Right lobe of liver (tissue), 4 donors: Measurements from ENCODE around the gene KIAA1671.

ENCODE experiments used
- POLR2A ChIP-seq: fragments of 450-650 bp; IDR thresholded peaks from one replicate; pipeline ENCODE4 v1.6.1; 2017; ENCODE audit warnings: antibody characterized with exemption, mild to moderate bottlenecking
- TF ChIP-seq, protein P1 (sequence below), 4 donors: fragments of 200-600 bp in 3 of 4; fragments of 450-650 bp in 1 of 4; IDR thresholded peaks; one replicate each; pipeline versions ENCODE4 v1.5.1 to v1.8.0; 2016 to 2022; ENCODE audit warnings: antibody characterized with exemption in 4 of 4, mild to moderate bottlenecking in 2 of 4
- donor health status: DM: no; HTN: no; CAD: no.
- donor health status: DM: no; HTN: no; CAD: no.
- donor health status: DM: no; HTN: yes; CAD: no.

DNA sequence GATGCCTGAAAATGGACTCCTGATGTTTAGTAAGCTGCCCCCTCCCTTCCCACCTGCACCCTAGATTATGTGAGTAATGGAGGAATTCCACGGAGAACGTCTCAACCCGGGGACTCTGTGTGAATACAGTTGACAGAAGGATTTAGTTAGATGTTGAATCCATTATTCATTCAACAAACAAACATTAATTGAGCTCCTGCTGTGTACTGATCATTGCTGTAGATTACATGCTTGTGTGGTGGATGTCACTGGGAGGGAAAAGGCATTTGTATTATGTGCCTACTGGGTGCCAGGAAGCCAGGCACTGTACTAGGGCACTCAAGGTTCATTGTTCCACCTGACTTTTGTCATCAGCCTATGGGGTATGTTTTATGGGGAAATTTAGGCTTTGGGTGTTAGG, 224.3 kb downstream of the KIAA1671 start:
- TF ChIP-seq, protein P1, sequence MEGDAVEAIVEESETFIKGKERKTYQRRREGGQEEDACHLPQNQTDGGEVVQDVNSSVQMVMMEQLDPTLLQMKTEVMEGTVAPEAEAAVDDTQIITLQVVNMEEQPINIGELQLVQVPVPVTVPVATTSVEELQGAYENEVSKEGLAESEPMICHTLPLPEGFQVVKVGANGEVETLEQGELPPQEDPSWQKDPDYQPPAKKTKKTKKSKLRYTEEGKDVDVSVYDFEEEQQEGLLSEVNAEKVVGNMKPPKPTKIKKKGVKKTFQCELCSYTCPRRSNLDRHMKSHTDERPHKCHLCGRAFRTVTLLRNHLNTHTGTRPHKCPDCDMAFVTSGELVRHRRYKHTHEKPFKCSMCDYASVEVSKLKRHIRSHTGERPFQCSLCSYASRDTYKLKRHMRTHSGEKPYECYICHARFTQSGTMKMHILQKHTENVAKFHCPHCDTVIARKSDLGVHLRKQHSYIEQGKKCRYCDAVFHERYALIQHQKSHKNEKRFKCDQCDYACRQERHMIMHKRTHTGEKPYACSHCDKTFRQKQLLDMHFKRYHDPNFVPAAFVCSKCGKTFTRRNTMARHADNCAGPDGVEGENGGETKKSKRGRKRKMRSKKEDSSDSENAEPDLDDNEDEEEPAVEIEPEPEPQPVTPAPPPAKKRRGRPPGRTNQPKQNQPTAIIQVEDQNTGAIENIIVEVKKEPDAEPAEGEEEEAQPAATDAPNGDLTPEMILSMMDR (IDR thresholded peaks at IDR 0.05) = no peak
- TF ChIP-seq POLR2A = no peak
